Left ventricle myocardium inferior (tissue), 1 donor: ENCODE measurements around the gene BAHCC1. TPM values are rescaled to one million over a fixed set of nuclear protein-coding genes. Genes with fewer than 3 reads are reported as not detected.

Source experiments
- DNase-seq: peaks from one replicate; pipeline ENCODE4 v3.0.0-alpha.2; 2020
- H3K27ac ChIP-seq: fragments of 200-600 bp; replicated peaks from 2 replicates; pipeline ENCODE4 v1.8.0; 2021
- H3K27me3 ChIP-seq: fragments of 200-600 bp; 2 replicates; pipeline ENCODE4 v1.8.0; 2021; ENCODE audit warnings: low read depth
- H3K36me3 ChIP-seq: fragments of 200-600 bp; 2 replicates; pipeline ENCODE4 v1.8.0; 2021
- H3K4me1 ChIP-seq: fragments of 200-600 bp; 2 replicates; pipeline ENCODE4 v1.8.0; 2021
- H3K4me3 ChIP-seq: fragments of 200-600 bp; 2 replicates; pipeline ENCODE4 v1.8.0; 2021; ENCODE audit warnings: mild to moderate bottlenecking, moderate library complexity
- H3K9me3 ChIP-seq: fragments of 200-600 bp; replicated peaks from 2 replicates; pipeline ENCODE4 v1.8.0; 2021
- CTCF ChIP-seq: fragments of 200-600 bp; IDR thresholded peaks from 2 replicates; pipeline ENCODE4 v1.8.0; 2021; ENCODE audit warnings: antibody characterized with exemption, mild to moderate bottlenecking, borderline replicate concordance
- intact Hi-C: fragments of 100-400 bp; cut with micrococcal nuclease; formaldehyde crosslinking; loops from one replicate; pipeline ENCODE4 v1.11.0; 2022
- total RNA-seq: library from RNA; stranded (reverse); fragmentation: NEBNext Ultra II Directional; extraction: Animal tissue kit (Norgen Biotek cat#: 25700); gene quantifications from one replicate; pipeline ENCODE4 v1.2.1, GENCODE V29; 2021
- donor health status: DM: no; HTN: yes; CAD: no; lungs with severe emphysema.

BAHCC1 gene
- total RNA-seq, 1 donor from 2014 or later = 7.3 TPM

DNA sequence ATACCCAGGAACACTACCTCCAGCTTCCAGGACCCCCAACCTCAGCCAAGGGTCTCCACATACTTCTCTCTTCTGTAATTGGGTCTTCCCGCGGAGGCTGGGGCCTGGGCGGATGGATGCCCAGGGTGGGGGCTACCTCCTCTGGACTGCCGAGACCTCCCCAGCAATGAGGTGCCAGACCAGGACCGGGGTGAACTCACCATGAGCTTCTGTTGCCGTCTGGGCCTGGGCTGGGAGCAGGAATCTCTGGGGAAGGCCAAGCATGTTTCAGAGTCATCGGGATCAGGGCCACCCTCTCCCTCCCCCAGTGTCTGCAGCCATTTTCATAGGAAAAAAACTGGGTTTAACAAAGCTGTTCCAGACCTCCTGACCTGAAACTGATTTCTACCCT, 10.3 kb upstream of the BAHCC1 start:
- DNase-seq = no peak
- Histone ChIP-seq H3K4me3 (no peak overlapping the region), H3K27ac (no peak overlapping the region), H3K4me1 (peaks cover 44% of the 10 kb centered on the region), H3K27me3 (no peaks in the 10 kb centered on the region), H3K36me3 (no peaks in the 10 kb centered on the region), H3K9me3 (no peaks in the 10 kb centered on the region)
- intact Hi-C loops = loop anchor here (5.0 kb wide), 1 partner anchor 97 kb away; no protein-coding TSS in a partner anchor
- no peak for TF ChIP-seq CTCF

DNA sequence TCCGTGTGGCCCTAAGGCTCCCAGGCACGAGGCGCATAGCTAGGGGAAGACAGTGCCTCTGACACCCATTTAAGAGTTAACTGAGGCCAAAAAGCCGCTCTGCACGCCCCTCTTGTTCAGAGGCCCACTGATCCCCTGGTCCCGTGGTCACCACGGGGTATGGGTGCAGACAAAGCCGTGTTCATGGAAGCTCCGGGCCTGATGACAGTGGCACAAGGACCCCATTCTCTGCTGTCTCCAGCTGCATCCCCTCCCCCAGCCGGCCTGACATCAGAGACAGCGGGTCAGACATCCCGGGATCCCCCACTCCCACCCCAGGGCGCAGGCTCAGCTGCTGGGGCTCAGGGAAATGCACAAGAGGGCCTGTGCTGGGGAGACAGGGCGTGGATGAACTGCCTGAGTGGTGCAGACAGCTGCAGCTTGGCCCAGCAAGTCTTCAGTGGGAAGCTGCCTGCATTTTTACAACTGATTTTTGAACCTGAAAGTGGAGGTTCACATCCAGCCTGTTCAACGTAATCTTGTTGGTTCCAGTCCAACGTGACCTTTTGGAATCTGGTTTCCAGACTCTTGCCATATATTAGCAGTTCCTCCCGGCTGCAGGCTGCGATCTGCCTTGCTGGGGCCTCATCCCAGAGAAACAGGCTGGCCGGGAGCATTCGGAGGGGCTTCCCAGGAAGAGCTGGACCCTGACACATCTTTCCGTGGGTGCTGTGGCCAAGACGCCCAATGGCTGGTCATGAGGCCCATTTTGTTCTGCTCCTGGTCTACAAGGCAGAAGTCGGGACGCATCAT, 9.7 kb upstream of the BAHCC1 start:
- H3K4me3 ChIP-seq = peak overlapping the region; percentile 79
- no peak for DNase-seq
- intact Hi-C loops = loop anchor here (5.0 kb wide), 1 partner anchor 97 kb away; no protein-coding TSS in a partner anchor
- no peaks in the 10 kb centered on the region for H3K36me3 ChIP-seq
- peak overlapping the region; percentile 97 for H3K27ac ChIP-seq
- no peaks in the 10 kb centered on the region for H3K27me3 ChIP-seq
- H3K9me3 ChIP-seq = no peaks in the 10 kb centered on the region
- TF ChIP-seq CTCF = no peak
- peaks cover 50% of the 10 kb centered on the region for H3K4me1 ChIP-seq

- Histone ChIP-seq H3K36me3 (no peaks in the 10 kb centered on the region), H3K27me3 (no peaks in the 10 kb centered on the region), H3K4me1 (peaks cover 55% of the 10 kb centered on the region), H3K9me3 (no peaks in the 10 kb centered on the region), H3K4me3 (peak overlapping the region; percentile 79), H3K27ac (peak overlapping the region; percentile 97)
- TF ChIP-seq CTCF = no peak
- DNase-seq = no peak
- intact Hi-C loops = loop anchor here (5.0 kb wide), 1 partner anchor 96 kb away; no protein-coding TSS in a partner anchor
Measured at GRCh38 chr17:81386141-81386645, 9.1 kb upstream of the BAHCC1 start.

- H3K4me3 ChIP-seq = peak overlapping the region; percentile 79
- peak overlapping the region; percentile 97 for H3K27ac ChIP-seq
- no peaks in the 10 kb centered on the region for H3K9me3 ChIP-seq
- TF ChIP-seq CTCF = peak; percentile 20
- H3K4me1 ChIP-seq = peaks cover 60% of the 10 kb centered on the region
- intact Hi-C loops = loop anchor here (5.0 kb wide), 1 partner anchor 96 kb away; no protein-coding TSS in a partner anchor
- peak; percentile 61 for DNase-seq
- H3K27me3 ChIP-seq = no peaks in the 10 kb centered on the region
- no peaks in the 10 kb centered on the region for H3K36me3 ChIP-seq
Measured at GRCh38 chr17:81386646-81387099, 8.6 kb upstream of the BAHCC1 start.

DNA sequence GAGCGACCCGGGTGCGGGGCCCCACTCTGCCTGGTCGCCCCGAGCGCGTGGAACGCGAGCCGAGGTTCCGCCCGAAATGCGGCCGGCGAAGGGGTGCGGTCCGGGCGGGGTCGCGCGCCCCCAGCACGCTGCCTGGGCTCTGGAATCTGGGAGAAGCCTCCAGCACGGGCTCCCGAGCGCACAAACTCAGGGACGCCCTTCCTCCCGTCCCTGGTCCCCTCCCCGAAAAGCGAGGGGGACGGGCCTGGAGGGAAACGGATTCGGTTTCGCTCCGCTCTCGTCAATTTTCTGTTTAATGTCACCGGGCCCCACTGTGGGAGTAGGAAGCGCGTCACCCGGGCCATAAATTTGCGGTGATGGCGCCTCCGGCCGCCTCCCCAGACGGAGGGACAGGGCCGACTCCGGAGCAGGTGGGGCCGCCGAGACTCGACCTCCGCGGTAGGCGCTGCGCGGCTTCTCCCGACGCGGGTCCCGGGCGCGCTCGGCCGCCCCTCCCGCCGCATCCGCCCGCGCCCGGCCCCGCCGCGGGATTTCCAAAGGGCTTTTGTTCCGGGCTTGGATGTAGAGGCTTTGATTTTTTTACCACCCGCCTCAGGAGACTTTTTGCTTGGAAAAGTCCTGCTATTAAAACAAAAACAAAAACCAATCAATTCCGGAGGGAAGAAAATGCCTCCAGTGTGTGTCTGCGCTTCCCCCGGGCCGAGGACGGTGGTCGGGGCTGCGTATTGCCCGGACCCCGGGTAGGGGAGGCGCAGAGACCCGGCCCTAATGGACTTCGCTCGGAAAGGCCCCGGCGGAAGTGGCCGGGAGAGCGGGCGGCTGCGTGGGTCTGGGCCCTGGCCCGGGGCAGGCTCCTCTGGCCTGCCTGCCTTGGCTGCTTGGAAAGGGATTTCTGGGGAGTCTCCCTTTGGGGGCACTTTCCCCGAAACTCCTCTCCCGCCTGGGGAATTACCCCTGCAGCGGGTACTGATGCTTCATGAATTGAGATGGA, 7.9 kb upstream of the BAHCC1 start:
- peak overlapping the region; percentile 97 for H3K27ac ChIP-seq
- peak overlapping the region; percentile 79 for H3K4me3 ChIP-seq
- no peaks in the 10 kb centered on the region for H3K9me3 ChIP-seq
- H3K27me3 ChIP-seq = no peaks in the 10 kb centered on the region
- no peaks in the 10 kb centered on the region for H3K36me3 ChIP-seq
- H3K4me1 ChIP-seq = peaks cover 67% of the 10 kb centered on the region
- TF ChIP-seq CTCF = no peak
- DNase-seq = peak; percentile 59
- intact Hi-C loops = loop anchor here (5.0 kb wide), 1 partner anchor 95 kb away; no protein-coding TSS in a partner anchor
